Measurements from ENCODE around the gene CCBE1. TPM values are rescaled to one million over a fixed set of nuclear protein-coding genes. Genes with fewer than 3 reads are reported as not detected.

Gene CCBE1
- total RNA-seq, 2 donors from 2014 or later: 1.00 to 2.9 TPM

GRCh38 chr18:59528866-59529265 is 168.4 kb downstream of the CCBE1 start:
- H3K36me3 Mint-ChIP-seq (ENCODE audit: low read depth): no peaks in the 10 kb centered on the region
- TF ChIP-seq, protein P1, sequence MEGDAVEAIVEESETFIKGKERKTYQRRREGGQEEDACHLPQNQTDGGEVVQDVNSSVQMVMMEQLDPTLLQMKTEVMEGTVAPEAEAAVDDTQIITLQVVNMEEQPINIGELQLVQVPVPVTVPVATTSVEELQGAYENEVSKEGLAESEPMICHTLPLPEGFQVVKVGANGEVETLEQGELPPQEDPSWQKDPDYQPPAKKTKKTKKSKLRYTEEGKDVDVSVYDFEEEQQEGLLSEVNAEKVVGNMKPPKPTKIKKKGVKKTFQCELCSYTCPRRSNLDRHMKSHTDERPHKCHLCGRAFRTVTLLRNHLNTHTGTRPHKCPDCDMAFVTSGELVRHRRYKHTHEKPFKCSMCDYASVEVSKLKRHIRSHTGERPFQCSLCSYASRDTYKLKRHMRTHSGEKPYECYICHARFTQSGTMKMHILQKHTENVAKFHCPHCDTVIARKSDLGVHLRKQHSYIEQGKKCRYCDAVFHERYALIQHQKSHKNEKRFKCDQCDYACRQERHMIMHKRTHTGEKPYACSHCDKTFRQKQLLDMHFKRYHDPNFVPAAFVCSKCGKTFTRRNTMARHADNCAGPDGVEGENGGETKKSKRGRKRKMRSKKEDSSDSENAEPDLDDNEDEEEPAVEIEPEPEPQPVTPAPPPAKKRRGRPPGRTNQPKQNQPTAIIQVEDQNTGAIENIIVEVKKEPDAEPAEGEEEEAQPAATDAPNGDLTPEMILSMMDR (conservative IDR thresholded peaks at IDR 0.05): no peak
- Histone ChIP-seq H3K9ac (ENCODE audit: extremely low read depth, low read length, poor library complexity, severe bottlenecking) (no peak overlapping the region), H3K36me3 (ENCODE audit: control insufficient read depth, insufficient read depth, low read length) (no peaks in the 10 kb centered on the region), H3K4me1 (ENCODE audit: control insufficient read depth, insufficient read depth, low read length) (no peaks in the 10 kb centered on the region), H3K4me3 (ENCODE audit: low read length) (no peak overlapping the region), H3K27me3 (ENCODE audit: control insufficient read depth, insufficient read depth, low read length, poor library complexity, severe bottlenecking) (no peaks in the 10 kb centered on the region), H3K9me3 (ENCODE audit: control insufficient read depth, low read length) (no peaks in the 10 kb centered on the region), H3K27ac (ENCODE audit: low read depth, low read length) (no peak overlapping the region)
- no peak overlapping the region for H3K27ac Mint-ChIP-seq
- no peak for DNase-seq
- 91 to 98% methylated on average over 7 to 8 of the region's 8 CpGs for WGBS, 2 experiments (ENCODE audit: insufficient coverage in 1 of 2, insufficient read length in 1 of 2)
- peaks cover 4% of the 10 kb centered on the region for H3K27me3 Mint-ChIP-seq (ENCODE audit: insufficient read depth)
- no peaks in the 10 kb centered on the region for H3K4me1 Mint-ChIP-seq
- no peak overlapping the region for H3K4me3 Mint-ChIP-seq
- peaks cover 7% of the 10 kb centered on the region for H3K9me3 Mint-ChIP-seq

- peaks cover 7% of the 10 kb centered on the region for H3K4me1 ChIP-seq (ENCODE audit: control insufficient read depth, insufficient read depth, low read length)
- Mint-ChIP-seq H3K36me3 (ENCODE audit: low read depth) (no peaks in the 10 kb centered on the region), H3K4me3 (no peak overlapping the region), H3K27ac (no peak overlapping the region), H3K4me1 (peaks cover 13% of the 10 kb centered on the region), H3K27me3 (ENCODE audit: insufficient read depth) (peaks cover 33% of the 10 kb centered on the region), H3K9me3 (peaks cover 3% of the 10 kb centered on the region)
- H3K9me3 ChIP-seq (ENCODE audit: control insufficient read depth, low read length): no peaks in the 10 kb centered on the region
- no peak overlapping the region for H3K4me3 ChIP-seq (ENCODE audit: low read length)
- no peak overlapping the region for H3K9ac ChIP-seq (ENCODE audit: extremely low read depth, low read length, poor library complexity, severe bottlenecking)
- peaks cover 37% of the 10 kb centered on the region for H3K27me3 ChIP-seq (ENCODE audit: control insufficient read depth, insufficient read depth, low read length, poor library complexity, severe bottlenecking)
- 90 to 95% methylated on average over 2 to 4 of the region's 4 CpGs for WGBS, 2 experiments (ENCODE audit: insufficient coverage in 1 of 2, insufficient read length in 1 of 2)
- TF ChIP-seq, protein P1 (conservative IDR thresholded peaks at IDR 0.05): no peak
- DNase-seq: no peak
- no peak overlapping the region for H3K27ac ChIP-seq (ENCODE audit: low read depth, low read length)
- H3K36me3 ChIP-seq (ENCODE audit: control insufficient read depth, insufficient read depth, low read length): no peaks in the 10 kb centered on the region
Measured at GRCh38 chr18:59520562-59521355, 176.5 kb downstream of the CCBE1 start.

DNA sequence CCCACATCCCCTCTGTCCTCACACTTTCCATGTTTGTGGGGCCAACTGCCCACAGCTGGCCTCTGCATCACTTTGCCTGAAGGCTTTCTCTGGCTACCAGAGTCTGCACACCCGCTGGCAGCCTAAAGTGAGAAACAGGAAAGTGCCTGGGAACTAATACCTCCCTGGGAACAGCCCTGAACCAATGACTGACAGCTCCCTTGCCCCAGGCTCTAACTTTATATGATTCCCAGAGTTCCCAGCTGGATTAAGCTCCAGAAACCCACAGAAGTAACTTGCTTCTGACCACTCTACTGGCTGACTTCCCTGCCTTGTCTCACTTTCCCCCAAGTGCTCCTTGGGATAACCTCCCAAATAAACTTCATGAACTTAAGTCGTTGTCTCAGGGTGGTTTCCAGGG is 178.5 kb downstream of the CCBE1 start:
- Mint-ChIP-seq H3K27ac (no peak overlapping the region), H3K27me3 (ENCODE audit: insufficient read depth) (peaks cover 38% of the 10 kb centered on the region), H3K4me3 (no peak overlapping the region), H3K9me3 (no peaks in the 10 kb centered on the region), H3K4me1 (peaks cover 22% of the 10 kb centered on the region), H3K36me3 (ENCODE audit: low read depth) (no peaks in the 10 kb centered on the region)
- no peak for DNase-seq
- H3K9ac ChIP-seq (ENCODE audit: extremely low read depth, low read length, poor library complexity, severe bottlenecking): no peak overlapping the region
- H3K4me1 ChIP-seq (ENCODE audit: control insufficient read depth, insufficient read depth, low read length): peaks cover 7% of the 10 kb centered on the region
- WGBS, 2 experiments (ENCODE audit: insufficient coverage in 1 of 2, insufficient read length in 1 of 2): 60 to 88% methylated on average over 1 to 2 of the region's 2 CpGs
- TF ChIP-seq, protein P1 (conservative IDR thresholded peaks at IDR 0.05): no peak
- no peak overlapping the region for H3K4me3 ChIP-seq (ENCODE audit: low read length)
- H3K9me3 ChIP-seq (ENCODE audit: control insufficient read depth, low read length): no peaks in the 10 kb centered on the region
- no peaks in the 10 kb centered on the region for H3K36me3 ChIP-seq (ENCODE audit: control insufficient read depth, insufficient read depth, low read length)
- no peak overlapping the region for H3K27ac ChIP-seq (ENCODE audit: low read depth, low read length)
- peaks cover 55% of the 10 kb centered on the region for H3K27me3 ChIP-seq (ENCODE audit: control insufficient read depth, insufficient read depth, low read length, poor library complexity, severe bottlenecking)

Data from endodermal cell (in vitro differentiated cells).